Measurements from ENCODE around the gene R3HCC1L.

R3HCC1L gene

DNA sequence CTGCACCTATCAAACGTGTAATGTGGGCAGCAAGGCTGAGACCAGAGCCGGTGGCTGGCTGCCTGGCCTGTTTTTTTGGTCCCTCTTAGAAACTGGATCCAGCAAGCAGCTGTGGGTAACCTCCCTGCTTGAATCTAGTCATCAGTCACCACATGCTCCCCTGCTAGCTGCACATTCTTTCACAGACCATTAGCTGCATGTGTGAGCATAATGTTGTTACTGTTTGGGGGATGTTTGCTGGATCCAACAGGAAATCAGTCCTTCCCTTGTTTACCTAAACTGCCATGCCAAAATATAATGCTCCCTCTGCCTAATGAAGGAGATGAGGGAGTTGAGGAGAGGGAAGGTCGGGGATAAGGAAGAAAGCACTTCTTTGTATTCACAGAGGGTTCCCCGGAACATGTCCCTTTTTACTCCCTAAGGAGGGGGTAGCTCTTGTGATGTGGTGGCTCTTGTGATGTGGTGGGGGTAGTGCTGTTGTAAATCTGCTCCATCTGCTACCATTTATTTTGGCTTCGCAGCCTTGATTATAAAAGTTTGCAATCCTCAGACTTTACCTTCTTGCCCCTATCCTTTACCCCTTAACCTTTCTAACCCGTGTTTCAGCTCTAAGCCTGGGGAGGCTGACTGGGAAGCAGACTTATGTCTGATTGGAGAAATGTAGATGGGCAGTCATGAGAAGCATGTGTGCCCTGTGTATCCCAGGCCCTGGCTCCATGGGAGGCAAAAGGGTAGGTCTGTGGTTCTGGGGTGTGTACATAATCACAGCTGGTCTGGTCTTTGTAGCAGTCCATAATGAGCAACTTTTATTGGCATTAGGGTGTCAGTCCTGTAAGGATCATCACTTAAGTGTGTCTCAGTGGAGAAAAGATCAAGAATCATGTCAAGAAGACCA, 112.7 kb downstream of the R3HCC1L start:
- no peak for DNase-seq
- H3K4me3 Mint-ChIP-seq, result no peak overlapping the region
- peaks cover 90% of the 10 kb centered on the region for H3K36me3 Mint-ChIP-seq (ENCODE audit: low read depth)
- H3K4me1 Mint-ChIP-seq (ENCODE audit: low read depth), result no peaks in the 10 kb centered on the region
- no peaks in the 10 kb centered on the region for H3K27me3 Mint-ChIP-seq
- no peak overlapping the region for H3K27ac Mint-ChIP-seq
- no peaks in the 10 kb centered on the region for H3K9me3 Mint-ChIP-seq

GRCh38 chr10:98248018-98248417, 113.6 kb downstream of the R3HCC1L start:
- H3K27me3 Mint-ChIP-seq, result no peaks in the 10 kb centered on the region
- no peak overlapping the region for H3K4me3 Mint-ChIP-seq
- no peak overlapping the region for H3K27ac Mint-ChIP-seq
- H3K36me3 Mint-ChIP-seq (ENCODE audit: low read depth), result peaks cover 82% of the 10 kb centered on the region
- DNase-seq, result no peak
- H3K4me1 Mint-ChIP-seq (ENCODE audit: low read depth), result no peaks in the 10 kb centered on the region
- H3K9me3 Mint-ChIP-seq, result no peaks in the 10 kb centered on the region

- H3K4me1 Mint-ChIP-seq (ENCODE audit: low read depth), result no peaks in the 10 kb centered on the region
- H3K36me3 Mint-ChIP-seq (ENCODE audit: low read depth), result peaks cover 72% of the 10 kb centered on the region
- no peaks in the 10 kb centered on the region for H3K9me3 Mint-ChIP-seq
- H3K4me3 Mint-ChIP-seq, result no peak overlapping the region
- no peaks in the 10 kb centered on the region for H3K27me3 Mint-ChIP-seq
- DNase-seq, result no peak
- H3K27ac Mint-ChIP-seq, result no peak overlapping the region
Measured at GRCh38 chr10:98249134-98249533, 114.7 kb downstream of the R3HCC1L start.

GRCh38 chr10:98251399-98251798, 116.9 kb downstream of the R3HCC1L start:
- H3K9me3 Mint-ChIP-seq, result no peaks in the 10 kb centered on the region
- H3K27ac Mint-ChIP-seq, result no peak overlapping the region
- no peak overlapping the region for H3K4me3 Mint-ChIP-seq
- no peaks in the 10 kb centered on the region for H3K27me3 Mint-ChIP-seq
- no peak for DNase-seq
- no peaks in the 10 kb centered on the region for H3K4me1 Mint-ChIP-seq (ENCODE audit: low read depth)
- peaks cover 63% of the 10 kb centered on the region for H3K36me3 Mint-ChIP-seq (ENCODE audit: low read depth)

- Mint-ChIP-seq H3K9me3 (no peaks in the 10 kb centered on the region), H3K27me3 (no peaks in the 10 kb centered on the region), H3K4me3 (no peak overlapping the region), H3K27ac (no peak overlapping the region), H3K36me3 (ENCODE audit: low read depth) (peaks cover 52% of the 10 kb centered on the region), H3K4me1 (ENCODE audit: low read depth) (no peaks in the 10 kb centered on the region)
- DNase-seq, result no peak
Measured at GRCh38 chr10:98252464-98252863, 118.0 kb downstream of the R3HCC1L start.

DNA sequence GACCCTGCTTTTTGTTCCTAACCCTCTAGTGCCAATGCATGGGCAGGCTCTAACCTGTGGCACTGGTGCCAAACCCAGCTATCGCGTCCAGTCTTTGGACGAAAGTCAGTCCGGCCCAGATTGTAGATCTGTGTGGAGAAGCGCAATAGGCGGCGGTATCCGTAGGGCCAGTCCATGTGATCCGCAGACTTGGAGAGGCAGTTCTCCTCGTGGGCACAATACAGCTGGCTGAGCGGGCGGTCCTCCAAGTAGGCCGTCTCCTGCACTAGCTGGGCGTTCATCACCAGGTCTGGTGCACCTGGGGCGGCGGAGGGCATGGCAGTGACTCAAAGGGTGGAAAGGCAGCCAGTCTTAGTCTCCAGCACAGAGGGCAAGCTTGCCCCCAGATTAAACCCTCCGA, 119.0 kb downstream of the R3HCC1L start:
- no peak for DNase-seq
- H3K4me1 Mint-ChIP-seq (ENCODE audit: low read depth), result no peaks in the 10 kb centered on the region
- no peak overlapping the region for H3K27ac Mint-ChIP-seq
- no peak overlapping the region for H3K4me3 Mint-ChIP-seq
- no peaks in the 10 kb centered on the region for H3K27me3 Mint-ChIP-seq
- H3K36me3 Mint-ChIP-seq (ENCODE audit: low read depth), result peaks cover 42% of the 10 kb centered on the region
- H3K9me3 Mint-ChIP-seq, result no peaks in the 10 kb centered on the region

DNA sequence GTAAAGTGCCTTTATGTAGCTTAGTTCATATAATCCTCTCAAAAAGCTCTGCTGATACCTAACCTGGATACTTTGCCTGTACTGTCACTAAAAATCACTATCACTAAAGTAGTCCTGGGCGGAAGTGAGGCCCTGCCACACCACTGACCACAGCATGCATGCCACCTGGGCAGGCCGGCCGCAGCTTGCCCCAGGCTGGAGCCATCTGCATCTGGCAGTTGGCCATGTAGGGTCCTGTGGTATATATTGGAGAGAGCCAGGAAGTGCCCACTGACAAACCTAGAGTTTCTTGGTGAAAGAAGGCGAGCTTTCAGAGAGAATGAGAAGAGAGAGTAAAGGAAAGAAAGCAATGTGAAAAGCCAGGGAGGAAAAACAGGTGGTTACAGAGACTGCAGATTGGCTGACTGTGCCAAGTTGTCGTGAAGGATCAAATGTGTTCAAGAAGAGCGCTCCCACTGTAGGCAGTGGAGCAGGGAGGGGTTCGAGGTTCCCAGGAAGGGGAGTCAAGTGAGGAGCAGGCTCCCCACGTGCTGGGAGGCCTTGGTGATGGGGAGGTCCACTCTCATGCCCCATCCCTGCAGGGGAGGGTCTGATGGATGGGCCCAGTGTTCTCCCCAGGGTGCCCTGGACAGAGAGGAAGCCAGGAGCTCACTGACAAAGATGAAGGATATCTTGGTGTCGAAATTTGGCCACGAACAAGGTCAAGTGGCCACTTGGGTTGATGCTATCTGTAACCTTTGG, 119.9 kb downstream of the R3HCC1L start:
- no peak for DNase-seq
- Mint-ChIP-seq H3K36me3 (ENCODE audit: low read depth) (peaks cover 34% of the 10 kb centered on the region), H3K4me1 (ENCODE audit: low read depth) (no peaks in the 10 kb centered on the region), H3K27me3 (no peaks in the 10 kb centered on the region), H3K9me3 (no peaks in the 10 kb centered on the region), H3K4me3 (no peak overlapping the region), H3K27ac (no peak overlapping the region)

GRCh38 chr10:98255146-98255877, 120.9 kb downstream of the R3HCC1L start:
- no peaks in the 10 kb centered on the region for H3K9me3 Mint-ChIP-seq
- H3K4me3 Mint-ChIP-seq, result no peak overlapping the region
- peaks cover 25% of the 10 kb centered on the region for H3K36me3 Mint-ChIP-seq (ENCODE audit: low read depth)
- no peaks in the 10 kb centered on the region for H3K4me1 Mint-ChIP-seq (ENCODE audit: low read depth)
- no peak for DNase-seq
- H3K27me3 Mint-ChIP-seq, result no peaks in the 10 kb centered on the region
- H3K27ac Mint-ChIP-seq, result no peak overlapping the region

GRCh38 chr10:98256692-98257091, 122.2 kb downstream of the R3HCC1L start:
- Mint-ChIP-seq H3K36me3 (ENCODE audit: low read depth) (peaks cover 20% of the 10 kb centered on the region), H3K4me3 (no peak overlapping the region), H3K9me3 (no peaks in the 10 kb centered on the region), H3K4me1 (ENCODE audit: low read depth) (no peaks in the 10 kb centered on the region), H3K27ac (no peak overlapping the region), H3K27me3 (no peaks in the 10 kb centered on the region)
- no peak for DNase-seq

DNA sequence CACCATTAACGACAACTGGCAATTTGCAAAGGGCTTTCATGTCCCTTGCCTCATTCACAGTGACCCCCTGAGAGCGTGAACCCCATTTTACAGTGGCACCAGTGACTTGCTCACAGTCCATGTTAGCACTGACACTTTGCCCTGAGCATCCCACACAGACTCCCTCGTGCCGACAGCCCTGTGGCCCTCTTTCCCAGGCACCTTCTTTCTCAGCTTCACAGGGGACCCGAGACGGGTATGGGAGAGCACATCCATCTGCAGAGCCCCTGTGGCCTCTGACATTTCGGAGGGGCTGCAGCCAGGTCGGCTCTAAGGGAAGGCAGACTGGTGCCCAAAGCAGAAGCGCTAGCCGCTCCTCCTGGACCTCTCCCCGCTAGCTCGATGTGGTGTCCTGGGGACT, 122.7 kb downstream of the R3HCC1L start:
- Mint-ChIP-seq H3K27me3 (no peaks in the 10 kb centered on the region), H3K9me3 (no peaks in the 10 kb centered on the region), H3K27ac (no peak overlapping the region), H3K4me1 (ENCODE audit: low read depth) (no peaks in the 10 kb centered on the region), H3K4me3 (no peak overlapping the region), H3K36me3 (ENCODE audit: low read depth) (peaks cover 15% of the 10 kb centered on the region)
- DNase-seq, result no peak

- Mint-ChIP-seq H3K4me1 (ENCODE audit: low read depth) (no peaks in the 10 kb centered on the region), H3K27me3 (no peaks in the 10 kb centered on the region), H3K9me3 (no peaks in the 10 kb centered on the region), H3K27ac (no peak overlapping the region), H3K4me3 (no peak overlapping the region), H3K36me3 (ENCODE audit: low read depth) (peaks cover 15% of the 10 kb centered on the region)
- DNase-seq, result no peak
Measured at GRCh38 chr10:98257961-98258360, 123.5 kb downstream of the R3HCC1L start.

GRCh38 chr10:98258683-98259454, 124.4 kb downstream of the R3HCC1L start:
- Mint-ChIP-seq H3K27ac (no peak overlapping the region), H3K27me3 (no peaks in the 10 kb centered on the region), H3K36me3 (ENCODE audit: low read depth) (peaks cover 15% of the 10 kb centered on the region), H3K4me3 (no peak overlapping the region), H3K9me3 (no peaks in the 10 kb centered on the region), H3K4me1 (ENCODE audit: low read depth) (no peaks in the 10 kb centered on the region)
- no peak for DNase-seq

GRCh38 chr10:98259606-98260315, 125.3 kb downstream of the R3HCC1L start:
- DNase-seq, result no peak
- no peak overlapping the region for H3K4me3 Mint-ChIP-seq
- no peaks in the 10 kb centered on the region for H3K27me3 Mint-ChIP-seq
- peaks cover 15% of the 10 kb centered on the region for H3K36me3 Mint-ChIP-seq (ENCODE audit: low read depth)
- H3K4me1 Mint-ChIP-seq (ENCODE audit: low read depth), result no peaks in the 10 kb centered on the region
- no peaks in the 10 kb centered on the region for H3K9me3 Mint-ChIP-seq
- H3K27ac Mint-ChIP-seq, result peak overlapping the region; percentile 4
